ENCODE data around the gene SCN8A.
"Not testable (repeated sequence)": the region's sequence is repeated elsewhere in the genome, so short reads cannot be mapped to it uniquely, and the experiment has no call there.

SCN8A gene

GRCh38 chr12:51591016-51591901, at the start of gene SCN8A:
TSS of gene SCN8A (plus strand) at chr12:51591233. CDS start at chr12:51662818, 71,585 bp downstream.
- DNase-seq = peak; percentile 12

- no peak for DNase-seq
Measured at GRCh38 chr12:51546097-51546496, 44.9 kb upstream of the SCN8A start.

GRCh38 chr12:51547606-51548005, 43.4 kb upstream of the SCN8A start:
- no peak for DNase-seq

GRCh38 chr12:51548241-51548640, 42.8 kb upstream of the SCN8A start:
- no peak for DNase-seq

- DNase-seq = no peak
Measured at GRCh38 chr12:51549637-51550036, 41.4 kb upstream of the SCN8A start.

- not testable (repeated sequence) for DNase-seq
Measured at GRCh38 chr12:51568271-51569032, 22.6 kb upstream of the SCN8A start.

GRCh38 chr12:51579321-51579850, 11.6 kb upstream of the SCN8A start:
- no peak for DNase-seq

GRCh38 chr12:51589060-51589459, 2.0 kb upstream of the SCN8A start:
- no peak for DNase-seq

GRCh38 chr12:51589557-51590176, 1.4 kb upstream of the SCN8A start:
- no peak for DNase-seq

GRCh38 chr12:51590347-51591015, 552 bp upstream of the SCN8A start:
- peak; percentile 28 for DNase-seq

- no peak for DNase-seq
Measured at GRCh38 chr12:51592034-51592705, 1.1 kb downstream of the SCN8A start.

GRCh38 chr12:51593021-51593420, 2.0 kb downstream of the SCN8A start:
- no peak for DNase-seq

GRCh38 chr12:51593539-51593938, 2.5 kb downstream of the SCN8A start:
- no peak for DNase-seq

- no peak for DNase-seq
Measured at GRCh38 chr12:51598156-51598555, 7.1 kb downstream of the SCN8A start.

GRCh38 chr12:51600721-51601120, 9.7 kb downstream of the SCN8A start:
- no peak for DNase-seq

- no peak for DNase-seq
Measured at GRCh38 chr12:51601241-51601640, 10.2 kb downstream of the SCN8A start.

- DNase-seq = not testable (repeated sequence)
Measured at GRCh38 chr12:51605896-51606295, 14.9 kb downstream of the SCN8A start.

GRCh38 chr12:51607197-51607596, 16.2 kb downstream of the SCN8A start:
- DNase-seq = not testable (repeated sequence)

GRCh38 chr12:51620448-51620847, 29.4 kb downstream of the SCN8A start:
- DNase-seq = no peak

- DNase-seq = no peak
Measured at GRCh38 chr12:51621156-51621922, 30.3 kb downstream of the SCN8A start.

GRCh38 chr12:51622564-51622963, 31.5 kb downstream of the SCN8A start:
- DNase-seq = no peak
